GM23248 (cell line): ENCODE data around the gene NXPH2. TPM values are rescaled to one million over a fixed set of nuclear protein-coding genes. Genes with fewer than 3 reads are reported as not detected.

Source experiments
- DNase-seq: peaks from one replicate; pipeline ENCODE4 v3.0.0-alpha.2; 2015
- H2AFZ ChIP-seq: fragments of 200-600 bp; sonication (generic); 2 replicates; pipeline ENCODE4 v1.6.1; 2016; ENCODE audit warnings: antibody characterized with exemption
- H3F3A ChIP-seq: fragments of 200-600 bp; sonication (generic); 2 replicates; pipeline ENCODE4 v1.6.1; 2016; ENCODE audit warnings: mild to moderate bottlenecking, antibody characterized with exemption, mixed run types; ENCODE audit not compliant: insufficient read depth
- H3K27ac ChIP-seq: fragments of 200-600 bp; sonication (generic); 2 replicates; pipeline ENCODE4 v1.5.1; 2016; ENCODE audit warnings: mild to moderate bottlenecking
- H3K27me3 ChIP-seq: fragments of 200-600 bp; sonication (generic); replicated peaks from 2 replicates; pipeline ENCODE4 v1.6.1; 2016; ENCODE audit warnings: mild to moderate bottlenecking; ENCODE audit not compliant: insufficient read depth
- H3K36me3 ChIP-seq: fragments of 200-600 bp; sonication (generic); 2 replicates; pipeline ENCODE4 v1.6.1; 2016; ENCODE audit warnings: low read depth, mild to moderate bottlenecking
- H3K4me1 ChIP-seq: fragments of 200-600 bp; sonication (generic); 2 replicates; pipeline ENCODE4 v1.6.1; 2016; ENCODE audit warnings: mild to moderate bottlenecking; ENCODE audit not compliant: insufficient read depth
- H3K4me2 ChIP-seq: fragments of 200-600 bp; sonication (generic); one replicate; pipeline ENCODE4 v1.6.1; 2016; ENCODE audit warnings: mild to moderate bottlenecking; ENCODE audit not compliant: unreplicated experiment
- H3K4me3 ChIP-seq: fragments of 200-600 bp; sonication (generic); 2 replicates; pipeline ENCODE4 v1.5.1; 2016; ENCODE audit warnings: mild to moderate bottlenecking
- H3K79me2 ChIP-seq: fragments of 200-600 bp; sonication (generic); 2 replicates; pipeline ENCODE4 v1.6.1; 2016; ENCODE audit warnings: mild to moderate bottlenecking; ENCODE audit not compliant: insufficient read depth
- H3K9ac ChIP-seq: fragments of 200-600 bp; sonication (generic); 2 replicates; pipeline ENCODE4 v1.6.1; 2016; ENCODE audit warnings: mild to moderate bottlenecking
- H3K9me2 ChIP-seq: fragments of 200-600 bp; sonication (generic); 2 replicates; pipeline ENCODE4 v1.6.1; 2016; ENCODE audit warnings: mixed run types, mild to moderate bottlenecking, moderate library complexity; ENCODE audit not compliant: insufficient read depth
- H3K9me3 ChIP-seq: fragments of 200-600 bp; sonication (generic); one replicate; pipeline ENCODE4 v1.6.1; 2017; ENCODE audit warnings: low read depth
- H4K20me1 ChIP-seq: fragments of 200-600 bp; sonication (generic); 2 replicates; pipeline ENCODE4 v1.6.0; 2016; ENCODE audit not compliant: insufficient read depth
- EZH2 ChIP-seq: fragments of 200-600 bp; sonication (generic); IDR thresholded peaks from 2 replicates; pipeline ENCODE4 v1.6.1; 2018; ENCODE audit warnings: antibody characterized with exemption, mild to moderate bottlenecking; ENCODE audit not compliant: insufficient read depth, poor library complexity, severe bottlenecking
- EZH2phosphoT487 ChIP-seq: fragments of 200-600 bp; sonication (generic); IDR thresholded peaks from 2 replicates; pipeline ENCODE4 v1.6.1; 2018; ENCODE audit warnings: antibody characterized with exemption, moderate library complexity, mild to moderate bottlenecking, low read depth; ENCODE audit not compliant: insufficient read depth
- WGBS, 2 experiments: methylation state at CpG; one replicate each; pipeline ENCODE4 v1.1.6; 2015 to 2017; ENCODE audit warnings: low lambda C conversion rate in 2 of 2, low coverage in 1 of 2; ENCODE audit errors: missing lambda C conversion rate in 2 of 2; 5-methylcytosine and 5-hydroxymethylcytosine counted together
- in situ Hi-C: fragments of 300-500 bp; cut with MboI; formaldehyde crosslinking; loops from 2 replicates; pipeline ENCODE4 v1.15.0; 2020
- polyA plus RNA-seq: library from polyadenylated mRNA; unstranded; fragments of >200 nt; fragmentation: Nextera tagmentation; extraction: Ambion mirVana; gene quantifications from 2 replicates; pipeline ENCODE4 v1.2.1, GENCODE V29; 2016
- total RNA-seq: library from RNA; depleted of rRNA; stranded (reverse); fragments of >200 nt; shearing (Covaris generic); gene quantifications from 2 replicates; pipeline ENCODE4 v1.2.3, GENCODE V29; 2014

The NXPH2 gene
- total and polyA plus RNA-seq, 2 experiments from 2014 or later = not detected

DNA sequence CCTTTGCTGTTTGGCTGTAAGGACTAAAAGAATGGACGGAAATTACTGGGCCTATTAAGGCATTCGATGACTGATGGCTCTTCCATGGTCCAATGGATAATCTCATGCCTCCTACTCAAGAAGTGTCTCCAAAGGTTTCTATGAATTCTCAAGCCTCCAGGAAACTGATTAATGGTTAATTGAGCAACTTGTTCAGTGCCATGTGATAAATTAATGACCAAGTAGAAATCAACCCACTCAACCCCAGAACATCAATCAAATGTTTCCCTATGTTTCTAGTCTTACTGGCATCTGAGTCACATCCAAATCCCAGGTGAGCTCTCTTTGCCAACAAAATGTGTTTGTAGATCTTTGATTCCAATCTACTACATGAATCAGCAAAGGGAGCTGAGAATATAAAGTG is 103.6 kb downstream of the NXPH2 start:
- H3K4me1 ChIP-seq = no peaks in the 10 kb centered on the region
- no peaks in the 10 kb centered on the region for H3K9me3 ChIP-seq
- H3K79me2 ChIP-seq = no peaks in the 10 kb centered on the region
- H2AFZ ChIP-seq = no peak overlapping the region
- TF ChIP-seq EZH2phosphoT487 (no peak), EZH2 (no peak)
- 57 to 61% methylated on average over 2 of the region's 2 CpGs for WGBS, 2 experiments
- H3K4me3 ChIP-seq = no peak overlapping the region
- H3K9me2 ChIP-seq = no peaks in the 10 kb centered on the region
- no peak overlapping the region for H3K4me2 ChIP-seq
- DNase-seq = no peak
- no peaks in the 10 kb centered on the region for H4K20me1 ChIP-seq
- H3K27me3 ChIP-seq = peaks cover 3% of the 10 kb centered on the region
- in situ Hi-C loops = no loop called here
- no peaks in the 10 kb centered on the region for H3K36me3 ChIP-seq
- H3K27ac ChIP-seq = no peak overlapping the region
- H3F3A ChIP-seq = no peaks in the 10 kb centered on the region
- no peak overlapping the region for H3K9ac ChIP-seq

DNA sequence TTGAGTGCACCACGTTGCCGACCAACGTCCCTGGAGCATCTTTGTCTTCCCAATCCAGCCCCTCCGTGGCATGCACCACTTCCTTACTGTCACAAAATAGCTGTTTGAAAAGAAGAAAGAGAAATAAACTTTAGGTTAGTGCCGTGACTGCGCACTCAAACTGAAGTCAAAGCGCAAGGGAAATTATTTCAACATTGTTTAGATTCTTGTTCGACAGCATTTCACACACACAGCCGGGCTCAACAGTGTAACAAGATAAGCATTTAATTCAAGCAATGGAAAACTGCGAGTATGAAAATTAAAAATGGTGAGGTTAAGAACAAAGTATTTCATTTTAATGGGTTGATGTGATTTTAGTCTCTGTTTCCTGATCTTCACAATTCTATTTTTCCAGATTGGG is 108.6 kb downstream of the NXPH2 start:
- Histone ChIP-seq H3K4me3 (no peak overlapping the region), H3K4me2 (no peak overlapping the region), H3K9ac (no peak overlapping the region), H3K79me2 (no peaks in the 10 kb centered on the region), H3F3A (no peaks in the 10 kb centered on the region), H3K9me2 (no peaks in the 10 kb centered on the region), H4K20me1 (no peaks in the 10 kb centered on the region), H3K27ac (no peak overlapping the region), H3K27me3 (peaks cover 6% of the 10 kb centered on the region), H2AFZ (no peak overlapping the region), H3K36me3 (no peaks in the 10 kb centered on the region), H3K9me3 (no peaks in the 10 kb centered on the region), H3K4me1 (no peaks in the 10 kb centered on the region)
- TF ChIP-seq EZH2phosphoT487 (no peak), EZH2 (no peak)
- in situ Hi-C loops = no loop called here
- WGBS, 2 experiments = 59 to 63% methylated on average over 10 of the region's 10 CpGs
- DNase-seq = no peak

DNA sequence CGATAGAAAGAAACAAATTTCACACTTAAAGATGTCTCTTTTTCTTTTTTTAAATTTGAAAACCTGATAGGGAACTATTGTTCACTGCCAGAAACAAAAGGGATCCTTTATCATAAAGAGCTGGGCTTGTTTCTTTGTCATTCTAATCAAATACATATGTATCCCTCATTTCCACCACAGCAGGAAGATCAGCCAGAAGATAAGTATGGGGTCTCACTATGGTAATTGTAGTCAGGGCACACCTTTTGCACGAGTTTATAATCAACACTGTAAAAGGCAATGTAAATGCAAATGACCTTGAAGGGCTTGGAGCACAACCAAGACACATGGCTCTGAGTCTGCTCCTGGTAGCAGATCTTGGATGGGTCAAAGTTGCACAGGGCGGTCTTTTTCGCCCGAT is 109.5 kb downstream of the NXPH2 start:
- H3K27ac ChIP-seq = no peak overlapping the region
- no peak overlapping the region for H2AFZ ChIP-seq
- peaks cover 6% of the 10 kb centered on the region for H3K27me3 ChIP-seq
- H3K36me3 ChIP-seq = no peaks in the 10 kb centered on the region
- H3K4me2 ChIP-seq = no peak overlapping the region
- H3K4me3 ChIP-seq = no peak overlapping the region
- H3K4me1 ChIP-seq = no peaks in the 10 kb centered on the region
- DNase-seq = no peak
- H3F3A ChIP-seq = no peaks in the 10 kb centered on the region
- H4K20me1 ChIP-seq = no peaks in the 10 kb centered on the region
- no peak for TF ChIP-seq EZH2
- TF ChIP-seq EZH2phosphoT487 = no peak
- no peaks in the 10 kb centered on the region for H3K9me3 ChIP-seq
- H3K9ac ChIP-seq = no peak overlapping the region
- H3K79me2 ChIP-seq = no peaks in the 10 kb centered on the region
- in situ Hi-C loops = no loop called here
- WGBS, 2 experiments = 53 to 64% methylated on average over 5 of the region's 5 CpGs
- no peaks in the 10 kb centered on the region for H3K9me2 ChIP-seq

DNA sequence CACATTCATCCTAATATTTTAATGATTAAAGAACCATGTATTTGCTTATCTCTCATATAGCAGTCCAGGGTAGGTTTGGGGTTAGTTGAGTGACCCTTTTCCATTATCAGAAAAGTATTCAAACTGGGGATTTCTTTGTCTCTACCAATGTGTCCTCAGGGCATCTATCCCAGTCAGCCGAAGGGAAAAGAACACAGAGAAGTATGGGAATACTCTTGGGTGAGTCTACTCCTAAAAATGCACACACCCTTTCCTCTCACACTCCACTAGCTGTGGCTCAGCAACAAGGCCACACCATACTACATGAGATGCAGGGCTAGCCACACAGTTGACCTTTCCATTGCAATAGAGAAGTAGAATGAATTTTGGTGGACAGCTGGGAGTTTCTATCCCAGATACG is 114.3 kb downstream of the NXPH2 start:
- no peak for DNase-seq
- Histone ChIP-seq H3K4me2 (no peak overlapping the region), H3K9me3 (no peaks in the 10 kb centered on the region), H3F3A (no peaks in the 10 kb centered on the region), H3K27ac (no peak overlapping the region), H2AFZ (no peak overlapping the region), H3K4me1 (no peaks in the 10 kb centered on the region), H4K20me1 (no peaks in the 10 kb centered on the region), H3K4me3 (no peak overlapping the region), H3K79me2 (no peaks in the 10 kb centered on the region), H3K9ac (no peak overlapping the region), H3K27me3 (0 out of 2 replicates have a peak, but pooled peaks cover 4% of the 10 kb centered on the region), H3K36me3 (no peaks in the 10 kb centered on the region), H3K9me2 (no peaks in the 10 kb centered on the region)
- in situ Hi-C loops = no loop called here
- TF ChIP-seq EZH2phosphoT487 (no peak), EZH2 (no peak)
- 36 to 41% methylated on average over 2 of the region's 2 CpGs for WGBS, 2 experiments
